Endothelial cell of umbilical vein (primary cell): Measurements from ENCODE around the gene INPP5A.

ENCODE experiments used
- CTCF ChIP-seq, 2 donors: IDR thresholded peaks; 1 replicate in 1 of 2; 2 replicates in 1 of 2; pipeline ENCODE4 v1.5.1; 2011; ENCODE audit warnings: low read length in 2 of 2, mild to moderate bottlenecking in 2 of 2, moderate library complexity in 2 of 2, control low read depth in 1 of 2, inconsistent platforms in 1 of 2, low read depth in 1 of 2; ENCODE audit not compliant: insufficient read depth in 1 of 2; ENCODE audit errors: extremely low read depth in 1 of 2
- MYC ChIP-seq: IDR thresholded peaks from one replicate; pipeline ENCODE4 v1.6.1; 2011; ENCODE audit warnings: mild to moderate bottlenecking, low read depth, low read length
- POLR2AphosphoS5 ChIP-seq: IDR thresholded peaks from 2 replicates; pipeline ENCODE4 v1.6.1; 2012; ENCODE audit warnings: low read depth, mild to moderate bottlenecking, control low read depth, low read length, moderate library complexity; ENCODE audit not compliant: insufficient read depth

GRCh38 chr10:132541129-132541528 lies 3.5 kb downstream of the INPP5A start:
- TF ChIP-seq CTCF (IDR thresholded peaks at IDR 0.05; ENCODE audit: extremely low read depth in 1 of 2, insufficient read depth in 1 of 2, low read depth in 1 of 2, low read length in 2 of 2): no peak
- TF ChIP-seq MYC: no peak
- no peak for TF ChIP-seq POLR2AphosphoS5
